ENCODE results near the gene MINPP1. TPM values are rescaled to one million over a fixed set of nuclear protein-coding genes. Genes with fewer than 3 reads are reported as not detected.
A peak's percentile ranks its signal among the peaks of the same experiment; 100 is the strongest.

MINPP1 gene
- total and polyA plus RNA-seq, 2 experiments from 2014 or later, result 46.0 to 56.1 TPM

GRCh38 chr10:87538092-87539015 is 33.7 kb downstream of the MINPP1 start:
- no peaks in the 10 kb centered on the region for H3K4me1 ChIP-seq (ENCODE audit: insufficient read depth)
- H2AFZ ChIP-seq, result no peak overlapping the region
- DNase-seq (ENCODE audit: low spot score), result no peak
- no peak overlapping the region for H3K4me3 ChIP-seq
- H3K27ac ChIP-seq, result no peak overlapping the region
- H3K79me2 ChIP-seq, result peaks cover 7% of the 10 kb centered on the region
- no peak for TF ChIP-seq CTCF (IDR thresholded peaks at IDR 0.05; ENCODE audit: poor library complexity)
- TF ChIP-seq EZH2 (IDR thresholded peaks at IDR 0.05; ENCODE audit: borderline replicate concordance), result no peak
- no peak for TF ChIP-seq EZH2phosphoT487 (IDR thresholded peaks at IDR 0.05; ENCODE audit: low read depth, severe bottlenecking, unreplicated experiment)
- no peaks in the 10 kb centered on the region for H3K27me3 ChIP-seq
- no peaks in the 10 kb centered on the region for H3K36me3 ChIP-seq (replicated peaks; ENCODE audit: insufficient read depth, low read depth)
- no peaks in the 10 kb centered on the region for H3K9me2 ChIP-seq (replicated peaks; ENCODE audit: insufficient read depth)
- no peaks in the 10 kb centered on the region for H4K20me1 ChIP-seq (ENCODE audit: insufficient read depth, poor library complexity, severe bottlenecking)
- 78% methylated on average over 7 of the region's 7 CpGs for WGBS (ENCODE audit: low lambda C conversion rate, missing lambda C conversion rate)
- no peaks in the 10 kb centered on the region for H3K9me3 ChIP-seq (ENCODE audit: low read depth)
- H3K4me2 ChIP-seq, result no peak overlapping the region

- WGBS (ENCODE audit: low lambda C conversion rate, missing lambda C conversion rate), result 91% methylated on average over 1 of the region's 1 CpG
- no peak overlapping the region for H3K27ac ChIP-seq
- no peaks in the 10 kb centered on the region for H3K4me1 ChIP-seq (ENCODE audit: insufficient read depth)
- no peak overlapping the region for H3K4me3 ChIP-seq
- H2AFZ ChIP-seq, result no peak overlapping the region
- H4K20me1 ChIP-seq (ENCODE audit: insufficient read depth, poor library complexity, severe bottlenecking), result no peaks in the 10 kb centered on the region
- no peak for TF ChIP-seq EZH2phosphoT487 (IDR thresholded peaks at IDR 0.05; ENCODE audit: low read depth, severe bottlenecking, unreplicated experiment)
- no peak for TF ChIP-seq CTCF (IDR thresholded peaks at IDR 0.05; ENCODE audit: poor library complexity)
- no peak for TF ChIP-seq EZH2 (IDR thresholded peaks at IDR 0.05; ENCODE audit: borderline replicate concordance)
- DNase-seq (ENCODE audit: low spot score), result no peak
- H3K36me3 ChIP-seq (replicated peaks; ENCODE audit: insufficient read depth, low read depth), result no peaks in the 10 kb centered on the region
- H3K9me2 ChIP-seq (replicated peaks; ENCODE audit: insufficient read depth), result no peaks in the 10 kb centered on the region
- no peaks in the 10 kb centered on the region for H3K9me3 ChIP-seq (ENCODE audit: low read depth)
- no peak overlapping the region for H3K4me2 ChIP-seq
- H3K79me2 ChIP-seq, result peaks cover 2% of the 10 kb centered on the region
- no peaks in the 10 kb centered on the region for H3K27me3 ChIP-seq
Observed at GRCh38 chr10:87541114-87541513, 36.4 kb downstream of the MINPP1 start.

- peak overlapping the region; percentile 48 for H3K27ac ChIP-seq
- peaks cover 10% of the 10 kb centered on the region for H3K79me2 ChIP-seq
- TF ChIP-seq EZH2 (IDR thresholded peaks at IDR 0.05; ENCODE audit: borderline replicate concordance) (no peak), CTCF (IDR thresholded peaks at IDR 0.05; ENCODE audit: poor library complexity) (no peak), EZH2phosphoT487 (IDR thresholded peaks at IDR 0.05; ENCODE audit: low read depth, severe bottlenecking, unreplicated experiment) (no peak)
- no peaks in the 10 kb centered on the region for H3K9me3 ChIP-seq (ENCODE audit: low read depth)
- DNase-seq (ENCODE audit: low spot score), result no peak
- H3K4me2 ChIP-seq, result no peak overlapping the region
- no peaks in the 10 kb centered on the region for H3K27me3 ChIP-seq
- H2AFZ ChIP-seq, result no peak overlapping the region
- H4K20me1 ChIP-seq (ENCODE audit: insufficient read depth, poor library complexity, severe bottlenecking), result peaks cover 3% of the 10 kb centered on the region
- no peaks in the 10 kb centered on the region for H3K36me3 ChIP-seq (replicated peaks; ENCODE audit: insufficient read depth, low read depth)
- H3K4me1 ChIP-seq (ENCODE audit: insufficient read depth), result peaks cover 8% of the 10 kb centered on the region
- H3K9me2 ChIP-seq (replicated peaks; ENCODE audit: insufficient read depth), result no peaks in the 10 kb centered on the region
- H3K4me3 ChIP-seq, result no peak overlapping the region
Observed at GRCh38 chr10:87544721-87545120, 40.0 kb downstream of the MINPP1 start.

Measured in hepatocyte (in vitro differentiated cells).